SK-N-SH (cell line): ENCODE measurements around the gene KRT36.

Experiments
- CTCF ChIP-seq: fragments of 200-600 bp; sonication (generic); IDR thresholded peaks from 2 replicates; pipeline ENCODE4 v1.6.1; 2017; ENCODE audit warnings: antibody characterized with exemption, mild to moderate bottlenecking, moderate library complexity
- EP300 ChIP-seq, 2 experiments: IDR thresholded peaks; 2 replicates each; pipeline versions ENCODE4 v1.4.0 to v1.6.1; 2012; ENCODE audit warnings: borderline replicate concordance in 1 of 2, low read depth in 1 of 2, low read length in 1 of 2
- MXI1 ChIP-seq: IDR thresholded peaks from 2 replicates; pipeline ENCODE4 v1.6.1; 2012; ENCODE audit warnings: mild to moderate bottlenecking, low read depth, low read length, improper control_type of control experiment
- RAD21 ChIP-seq: IDR thresholded peaks from 2 replicates; pipeline ENCODE4 v1.6.1; 2012; ENCODE audit warnings: mild to moderate bottlenecking, low read length
- RXRA ChIP-seq: IDR thresholded peaks from 2 replicates; pipeline ENCODE4 v1.4.0; 2012; ENCODE audit warnings: low read depth, mild to moderate bottlenecking, borderline replicate concordance

- no peak for TF ChIP-seq RAD21
- TF ChIP-seq CTCF, result no peak
- no peak for TF ChIP-seq EP300 (IDR thresholded peaks at IDR 0.05; ENCODE audit: borderline replicate concordance in 1 of 2, low read depth in 1 of 2, low read length in 1 of 2)
- no peak for TF ChIP-seq RXRA
- TF ChIP-seq MXI1, result no peak
Measured at GRCh38 chr17:41511116-41511515, 21.4 kb upstream of the KRT36 start.
